ENCODE measurements around the gene BAZ2B. TPM values are rescaled to one million over a fixed set of nuclear protein-coding genes. Genes with fewer than 3 reads are reported as not detected.

Gene BAZ2B
- polyA plus RNA-seq, 1 donor from 2014 or later: 150 TPM

- Histone ChIP-seq H3K27ac (ENCODE audit: low read length) (no peak overlapping the region), H3K9me2 (ENCODE audit: insufficient read depth, low read length) (no peaks in the 10 kb centered on the region), H3K36me3 (ENCODE audit: insufficient read depth, low read length) (no peaks in the 10 kb centered on the region), H3K9me3 (ENCODE audit: low read length) (peaks cover 9% of the 10 kb centered on the region), H3K9ac (ENCODE audit: low read length) (no peak overlapping the region), H2AFZ (ENCODE audit: low read depth, low read length) (no peak overlapping the region), H3K79me2 (replicated peaks; ENCODE audit: insufficient read depth, low read length) (no peaks in the 10 kb centered on the region), H3F3A (ENCODE audit: insufficient read depth, low read length, poor library complexity, severe bottlenecking) (no peaks in the 10 kb centered on the region), H4K20me1 (ENCODE audit: insufficient read depth) (no peaks in the 10 kb centered on the region), H3K4me2 (ENCODE audit: low read length) (no peak overlapping the region), H3K27me3 (ENCODE audit: insufficient read depth, low read depth, low read length) (no peaks in the 10 kb centered on the region), H3K4me3 (ENCODE audit: low read length) (no peak overlapping the region)
- TF ChIP-seq MXI1 (conservative IDR thresholded peaks at IDR 0.05; ENCODE audit: poor library complexity, severe bottlenecking) (no peak), TAF1 (IDR thresholded peaks at IDR 0.05; ENCODE audit: low read depth) (no peak), RAD21 (conservative IDR thresholded peaks at IDR 0.05) (no peak), REST (IDR thresholded peaks at IDR 0.05; ENCODE audit: borderline replicate concordance) (no peak), EP300 (conservative IDR thresholded peaks at IDR 0.05; ENCODE audit: poor library complexity, severe bottlenecking) (no peak), CTCF (IDR thresholded peaks at IDR 0.05; ENCODE audit: poor library complexity, severe bottlenecking) (no peak), EZH2 (IDR thresholded peaks at IDR 0.05; ENCODE audit: borderline replicate concordance, insufficient read depth, low read length, poor library complexity, severe bottlenecking) (no peak), SMC3 (conservative IDR thresholded peaks at IDR 0.05; ENCODE audit: poor library complexity) (no peak), POLR2AphosphoS5 (IDR thresholded peaks at IDR 0.05) (no peak)
These were observed 32.3 kb upstream of the BAZ2B start for GRCh38 chr2:159648643-159649042.

- Histone ChIP-seq H3K27ac (ENCODE audit: low read length) (no peak overlapping the region), H3F3A (ENCODE audit: insufficient read depth, low read length, poor library complexity, severe bottlenecking) (no peaks in the 10 kb centered on the region), H3K9ac (ENCODE audit: low read length) (no peak overlapping the region), H3K9me3 (ENCODE audit: low read length) (peaks cover 9% of the 10 kb centered on the region), H4K20me1 (ENCODE audit: insufficient read depth) (no peaks in the 10 kb centered on the region), H3K4me3 (ENCODE audit: low read length) (no peak overlapping the region), H3K79me2 (replicated peaks; ENCODE audit: insufficient read depth, low read length) (no peaks in the 10 kb centered on the region), H3K27me3 (ENCODE audit: insufficient read depth, low read depth, low read length) (no peaks in the 10 kb centered on the region), H3K36me3 (ENCODE audit: insufficient read depth, low read length) (no peaks in the 10 kb centered on the region), H3K9me2 (ENCODE audit: insufficient read depth, low read length) (no peaks in the 10 kb centered on the region), H2AFZ (ENCODE audit: low read depth, low read length) (no peak overlapping the region), H3K4me2 (ENCODE audit: low read length) (no peak overlapping the region)
- TF ChIP-seq MXI1 (conservative IDR thresholded peaks at IDR 0.05; ENCODE audit: poor library complexity, severe bottlenecking) (no peak), EZH2 (IDR thresholded peaks at IDR 0.05; ENCODE audit: borderline replicate concordance, insufficient read depth, low read length, poor library complexity, severe bottlenecking) (no peak), REST (IDR thresholded peaks at IDR 0.05; ENCODE audit: borderline replicate concordance) (no peak), CTCF (IDR thresholded peaks at IDR 0.05; ENCODE audit: poor library complexity, severe bottlenecking) (no peak), TAF1 (IDR thresholded peaks at IDR 0.05; ENCODE audit: low read depth) (no peak), RAD21 (conservative IDR thresholded peaks at IDR 0.05) (no peak), EP300 (conservative IDR thresholded peaks at IDR 0.05; ENCODE audit: poor library complexity, severe bottlenecking) (no peak), SMC3 (conservative IDR thresholded peaks at IDR 0.05; ENCODE audit: poor library complexity) (no peak), POLR2AphosphoS5 (IDR thresholded peaks at IDR 0.05) (no peak)
These were observed 31.3 kb upstream of the BAZ2B start for GRCh38 chr2:159647667-159648066.
